Measurements from ENCODE around the gene SRRM2. TPM values are rescaled to one million over a fixed set of nuclear protein-coding genes. Genes with fewer than 3 reads are reported as not detected.
A peak's percentile ranks its signal among the peaks of the same experiment; 100 is the strongest.

Gene SRRM2
- total and polyA plus RNA-seq, 9 of the 15 experiments (the other 6 are each of a cell fraction or from before 2014, with no cell fraction given): 26.7 to 563 (median 81.1) TPM

GRCh38 chr16:2751577-2752034 lies 832 bp upstream of the SRRM2 start (continued):
- no peak for TF ChIP-seq JUND (IDR thresholded peaks at IDR 0.05; ENCODE audit: borderline replicate concordance, low read depth, low read length)
- TF ChIP-seq JUND (tag; IDR thresholded peaks at IDR 0.05; ENCODE audit: borderline replicate concordance, low read depth, low read length): no peak
- TF ChIP-seq TFAP4 (CRISPR knock-in tag; IDR thresholded peaks at IDR 0.05; ENCODE audit: borderline replicate concordance): no peak
- peak; percentile 82; the same call in 1 of the 2 replicates for TF ChIP-seq BACH1 (tag; IDR thresholded peaks at IDR 0.05)
- TF ChIP-seq ILK (tag; IDR thresholded peaks at IDR 0.05; ENCODE audit: borderline replicate concordance, low read depth): no peak
- no peak; the same call in 1 of the 2 replicates for TF ChIP-seq ELK3 (CRISPR knock-in tag; IDR thresholded peaks at IDR 0.05)
- no peak; the same call in 1 of the 2 replicates for TF ChIP-seq NKRF (IDR thresholded peaks at IDR 0.05; ENCODE audit: borderline replicate concordance)
- no peak for TF ChIP-seq ZBTB34 (CRISPR knock-in tag; IDR thresholded peaks at IDR 0.05)
- no peak for TF ChIP-seq THAP7 (CRISPR knock-in tag; IDR thresholded peaks at IDR 0.05)
- TF ChIP-seq ZNF311 (CRISPR knock-in tag; IDR thresholded peaks at IDR 0.05): no peak
- no peak for TF ChIP-seq HSF4 (CRISPR knock-in tag; IDR thresholded peaks at IDR 0.05; ENCODE audit: borderline replicate concordance)
- TF ChIP-seq RBM39 (optimal IDR thresholded peaks at IDR 0.05; ENCODE audit: low read depth, low read length): peak; percentile 63
- TF ChIP-seq ZNF324 (CRISPR knock-in tag; IDR thresholded peaks at IDR 0.05): no peak
- TF ChIP-seq TSHZ1 (CRISPR knock-in tag; IDR thresholded peaks at IDR 0.05): no peak
- TF ChIP-seq POLR2AphosphoS5 (IDR thresholded peaks at IDR 0.05; ENCODE audit: control insufficient read depth, insufficient read depth, low read depth, low read length): peak; percentile 40; the same call in 1 of the 2 replicates
- TF ChIP-seq TRIM28 (IDR thresholded peaks at IDR 0.05): no peak
